Mesodermal cell (in vitro differentiated cells): ENCODE measurements around the gene MYO18B.

Source experiments
- H3K27ac ChIP-seq: 2 replicates; pipeline ENCODE4 v1.7.0; 2013; ENCODE audit warnings: mild to moderate bottlenecking, low read depth, low read length, moderate library complexity; ENCODE audit not compliant: severe bottlenecking
- H3K36me3 ChIP-seq: 2 replicates; pipeline ENCODE4 v1.7.1; 2013; ENCODE audit warnings: mild to moderate bottlenecking, low read length, moderate library complexity; ENCODE audit not compliant: control insufficient read depth, insufficient read depth
- H3K4me1 ChIP-seq: one replicate; pipeline ENCODE4 v1.7.1; 2013; ENCODE audit warnings: mild to moderate bottlenecking, low read length; ENCODE audit not compliant: insufficient read depth, control insufficient read depth, poor library complexity, severe bottlenecking
- H3K4me3 ChIP-seq: 2 replicates; pipeline ENCODE4 v1.7.0; 2013; ENCODE audit warnings: low read length, control low read depth, mild to moderate bottlenecking; ENCODE audit not compliant: insufficient read depth, poor library complexity, severe bottlenecking; ENCODE audit errors: extremely low read depth
- H3K9me3 ChIP-seq: 2 replicates; pipeline ENCODE4 v1.7.1; 2013; ENCODE audit warnings: mild to moderate bottlenecking, low read length, moderate library complexity; ENCODE audit not compliant: control insufficient read depth
- WGBS, 2 experiments: methylation state at CpG; one replicate each; pipeline ENCODE4 v1.1.5; 2013; ENCODE audit warnings: missing lambda C conversion rate in 2 of 2; ENCODE audit not compliant: insufficient coverage in 2 of 2; 5-methylcytosine and 5-hydroxymethylcytosine counted together

MYO18B gene

DNA sequence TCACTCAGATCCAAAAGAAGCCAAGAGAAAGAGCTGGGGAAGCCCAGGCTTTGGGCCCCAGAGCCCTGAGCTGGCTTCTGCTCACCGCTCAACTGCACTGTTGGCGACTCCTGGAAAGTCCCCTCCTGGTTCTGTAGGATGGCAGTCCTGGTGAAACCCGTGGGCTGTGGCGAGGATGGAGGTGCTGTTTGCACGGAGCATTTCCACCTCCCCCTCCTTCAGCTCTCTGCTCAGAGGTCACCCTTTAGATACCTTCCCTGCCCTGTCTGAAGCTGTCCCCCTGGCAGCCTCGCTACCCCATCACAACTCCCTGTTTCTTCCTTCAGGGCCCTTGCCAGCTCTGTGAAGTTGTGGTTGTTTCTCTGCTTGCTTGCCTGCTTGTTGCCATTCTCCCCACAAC is 97.8 kb downstream of the MYO18B start:
- H3K27ac ChIP-seq = no peak overlapping the region
- no peaks in the 10 kb centered on the region for H3K9me3 ChIP-seq
- H3K36me3 ChIP-seq = no peaks in the 10 kb centered on the region
- WGBS, 2 experiments = 89 to 93% methylated on average over 6 of the region's 6 CpGs
- no peaks in the 10 kb centered on the region for H3K4me1 ChIP-seq
- no peak overlapping the region for H3K4me3 ChIP-seq

DNA sequence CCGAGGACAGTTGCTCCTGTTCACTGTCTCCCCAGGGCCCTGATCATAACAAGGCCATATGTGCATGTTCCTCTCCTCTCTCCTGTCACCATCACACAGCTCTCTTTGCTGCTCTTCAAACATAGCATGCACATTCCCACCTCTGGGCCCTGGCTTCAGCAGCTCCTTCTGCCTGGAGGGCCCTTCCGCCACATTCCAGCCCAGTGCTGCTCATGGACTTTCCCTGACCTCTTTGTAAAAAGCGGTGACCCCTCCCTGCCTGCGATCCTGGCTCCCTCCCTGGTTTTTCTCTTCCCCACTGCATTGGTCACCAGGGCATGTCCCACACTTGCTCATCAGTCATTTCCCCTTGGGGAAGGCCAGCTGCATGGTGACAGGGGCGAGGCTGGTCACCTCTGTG is 98.2 kb downstream of the MYO18B start:
- Histone ChIP-seq H3K9me3 (no peaks in the 10 kb centered on the region), H3K27ac (no peak overlapping the region), H3K4me1 (no peaks in the 10 kb centered on the region), H3K36me3 (no peaks in the 10 kb centered on the region), H3K4me3 (no peak overlapping the region)
- WGBS, 2 experiments = 78 to 83% methylated on average over 4 to 5 of the region's 5 CpGs

DNA sequence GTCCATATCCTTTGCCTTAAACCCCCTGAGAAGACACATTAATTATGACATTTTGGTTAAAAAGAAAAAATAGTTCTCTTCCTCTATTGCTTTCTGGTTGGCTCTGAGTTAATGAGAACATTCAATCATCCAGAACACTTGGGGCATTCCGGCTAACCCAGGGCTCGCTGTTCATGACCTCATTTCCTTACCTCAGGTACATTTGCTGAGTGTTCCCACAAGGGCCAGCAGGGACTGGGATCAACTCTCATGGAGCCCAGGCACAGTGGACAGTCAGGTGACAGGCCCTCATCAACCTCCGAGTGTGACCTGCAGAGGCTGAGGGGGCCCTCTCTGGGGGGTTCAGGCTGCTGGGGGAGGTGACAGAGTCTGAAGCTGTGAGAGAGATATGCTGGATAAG is 98.9 kb downstream of the MYO18B start:
- Histone ChIP-seq H3K36me3 (no peaks in the 10 kb centered on the region), H3K4me3 (no peak overlapping the region), H3K27ac (no peak overlapping the region), H3K9me3 (no peaks in the 10 kb centered on the region), H3K4me1 (no peaks in the 10 kb centered on the region)
- WGBS, 2 experiments = 93% methylated on average over 2 to 3 of the region's 3 CpGs

DNA sequence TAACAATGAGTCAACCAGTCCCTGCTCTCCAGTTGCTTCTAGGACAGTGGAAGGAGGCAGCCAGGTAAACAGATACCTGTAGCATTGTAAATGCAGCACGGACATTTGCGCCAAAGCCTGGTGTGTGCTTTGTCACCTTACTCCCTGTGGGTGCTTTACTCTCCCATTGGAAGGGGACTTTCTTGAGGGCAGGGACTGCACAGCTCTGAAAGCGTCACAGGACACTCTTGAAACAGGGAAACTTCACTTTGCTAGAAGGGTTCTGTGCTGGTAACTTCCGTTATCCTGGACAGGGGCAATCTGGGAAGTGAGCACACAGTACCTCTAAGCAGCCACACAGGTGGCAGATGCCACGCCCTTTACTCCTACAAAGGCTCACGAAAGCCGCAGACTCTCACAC is 99.8 kb downstream of the MYO18B start:
- Histone ChIP-seq H3K36me3 (no peaks in the 10 kb centered on the region), H3K4me3 (no peak overlapping the region), H3K9me3 (no peaks in the 10 kb centered on the region), H3K27ac (no peak overlapping the region), H3K4me1 (no peaks in the 10 kb centered on the region)
- WGBS, 2 experiments = 91 to 97% methylated on average over 6 to 7 of the region's 7 CpGs

DNA sequence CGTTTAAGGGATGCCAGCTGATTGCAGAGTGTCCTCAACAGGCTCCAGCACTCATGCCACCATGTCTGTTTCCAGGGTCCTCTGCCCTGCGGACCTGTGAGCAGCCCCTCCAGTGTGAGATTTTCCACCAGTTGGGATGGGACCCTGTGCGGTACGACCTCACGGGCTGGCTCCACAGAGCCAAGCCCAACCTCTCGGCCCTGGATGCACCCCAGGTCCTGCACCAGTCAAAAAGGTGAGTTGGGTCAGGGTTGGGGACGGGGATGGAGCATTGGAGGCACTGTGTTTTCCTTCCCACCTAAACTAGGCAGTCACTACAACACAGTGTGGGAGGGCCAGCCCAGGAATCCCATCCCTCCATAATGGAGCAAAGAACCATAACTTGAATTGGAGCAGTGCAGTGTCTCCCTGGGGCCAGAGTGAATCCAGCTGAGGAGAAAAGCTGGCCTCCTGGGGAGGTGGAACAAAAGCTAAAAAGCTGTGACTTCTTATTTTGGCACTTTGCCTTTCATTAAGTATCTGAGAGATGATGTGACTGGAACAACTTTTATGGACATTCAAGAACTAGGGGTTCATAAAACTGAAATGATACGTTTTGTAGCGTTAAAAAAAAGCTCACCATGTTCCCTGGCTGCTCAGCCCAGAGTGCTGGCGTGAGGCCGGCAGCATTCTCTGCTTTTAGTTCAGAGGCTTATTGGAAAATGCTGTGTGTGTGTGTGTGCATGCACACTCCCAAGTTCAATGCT is 101.8 kb downstream of the MYO18B start:
- Histone ChIP-seq H3K27ac (no peak overlapping the region), H3K9me3 (no peaks in the 10 kb centered on the region), H3K36me3 (no peaks in the 10 kb centered on the region), H3K4me3 (no peak overlapping the region), H3K4me1 (no peaks in the 10 kb centered on the region)
- 89 to 95% methylated on average over 10 to 11 of the region's 11 CpGs for WGBS, 2 experiments

DNA sequence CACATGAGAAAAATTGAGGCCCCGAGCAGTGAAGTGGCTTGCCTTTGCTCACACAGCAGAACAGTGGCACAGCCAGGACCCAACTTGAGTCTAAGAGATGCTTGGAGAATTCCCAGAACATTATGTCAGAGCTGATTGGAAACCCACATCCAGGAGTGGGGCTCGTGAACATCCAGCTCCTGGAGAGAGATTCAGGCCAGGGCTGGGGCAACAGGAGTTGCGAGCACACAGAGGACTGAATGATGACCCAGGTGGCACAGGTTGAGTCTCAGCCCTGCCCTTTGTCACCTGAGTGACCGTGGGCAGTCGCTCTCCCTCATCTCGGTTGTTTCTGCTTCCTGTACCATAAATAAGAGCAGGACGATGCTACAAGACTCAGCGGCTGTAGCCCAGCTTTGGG is 102.6 kb downstream of the MYO18B start:
- 93 to 96% methylated on average over 8 of the region's 8 CpGs for WGBS, 2 experiments
- Histone ChIP-seq H3K36me3 (no peaks in the 10 kb centered on the region), H3K9me3 (no peaks in the 10 kb centered on the region), H3K4me1 (no peaks in the 10 kb centered on the region), H3K27ac (no peak overlapping the region), H3K4me3 (no peak overlapping the region)

DNA sequence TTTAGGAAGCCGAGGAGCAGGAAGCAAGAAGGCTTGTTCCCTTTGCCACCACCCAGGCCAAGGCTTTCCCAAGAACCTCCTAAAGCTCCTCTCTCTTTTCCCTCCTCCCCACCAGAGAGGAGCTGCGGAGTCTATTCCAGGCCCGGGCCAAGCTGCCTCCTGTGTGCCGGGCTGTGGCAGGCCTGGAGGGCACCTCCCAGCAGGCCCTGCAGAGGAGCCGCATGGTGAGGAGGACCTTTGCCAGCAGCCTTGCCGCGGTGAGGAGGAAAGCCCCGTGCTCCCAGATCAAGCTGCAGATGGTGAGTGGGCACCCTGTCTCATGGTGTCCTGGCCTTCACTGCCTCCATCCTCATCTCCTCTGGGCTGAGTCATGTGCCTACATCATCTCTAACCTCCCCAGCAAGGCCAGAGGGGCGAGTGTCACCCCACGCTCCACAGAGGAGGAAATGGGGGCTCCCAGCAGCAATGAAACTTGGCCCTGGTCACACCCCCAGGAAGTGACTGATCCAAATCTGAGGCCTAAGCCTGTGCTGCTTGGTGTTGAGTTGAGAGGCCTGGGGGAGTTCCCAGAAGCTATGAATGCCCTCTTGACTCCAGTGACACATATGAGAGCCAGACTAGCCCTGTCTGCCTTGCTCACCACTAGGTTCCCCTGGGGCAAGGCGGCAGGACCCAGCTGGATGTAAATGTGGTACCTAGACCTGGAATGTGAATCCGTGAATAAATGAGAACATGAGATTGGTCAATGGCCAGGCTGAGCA is 104.2 kb downstream of the MYO18B start:
- H3K4me1 ChIP-seq = no peaks in the 10 kb centered on the region
- 84 to 95% methylated on average over 8 to 9 of the region's 12 CpGs for WGBS, 2 experiments
- H3K9me3 ChIP-seq = no peaks in the 10 kb centered on the region
- no peak overlapping the region for H3K4me3 ChIP-seq
- no peak overlapping the region for H3K27ac ChIP-seq
- no peaks in the 10 kb centered on the region for H3K36me3 ChIP-seq

DNA sequence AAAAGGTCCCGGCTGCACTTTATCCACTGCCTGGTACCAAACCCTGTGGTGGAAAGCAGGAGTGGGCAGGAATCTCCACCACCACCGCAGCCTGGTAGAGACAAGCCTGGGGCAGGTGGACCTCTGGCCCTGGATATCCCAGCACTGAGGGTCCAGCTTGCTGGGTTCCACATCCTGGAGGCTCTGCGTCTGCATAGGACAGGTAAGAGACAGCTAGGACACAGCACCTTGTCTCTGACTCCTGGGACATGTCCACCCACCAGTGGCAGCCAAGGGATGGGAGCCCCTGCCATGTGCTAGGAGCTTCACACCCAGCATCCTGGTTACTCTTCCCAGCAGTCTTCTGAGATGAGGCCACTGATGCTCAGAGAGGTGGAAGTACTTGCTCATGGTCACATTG is 105.5 kb downstream of the MYO18B start:
- no peak overlapping the region for H3K4me3 ChIP-seq
- H3K36me3 ChIP-seq = no peaks in the 10 kb centered on the region
- no peaks in the 10 kb centered on the region for H3K9me3 ChIP-seq
- WGBS, 2 experiments = 90 to 97% methylated on average over 3 of the region's 3 CpGs
- H3K4me1 ChIP-seq = no peaks in the 10 kb centered on the region
- H3K27ac ChIP-seq = no peak overlapping the region

DNA sequence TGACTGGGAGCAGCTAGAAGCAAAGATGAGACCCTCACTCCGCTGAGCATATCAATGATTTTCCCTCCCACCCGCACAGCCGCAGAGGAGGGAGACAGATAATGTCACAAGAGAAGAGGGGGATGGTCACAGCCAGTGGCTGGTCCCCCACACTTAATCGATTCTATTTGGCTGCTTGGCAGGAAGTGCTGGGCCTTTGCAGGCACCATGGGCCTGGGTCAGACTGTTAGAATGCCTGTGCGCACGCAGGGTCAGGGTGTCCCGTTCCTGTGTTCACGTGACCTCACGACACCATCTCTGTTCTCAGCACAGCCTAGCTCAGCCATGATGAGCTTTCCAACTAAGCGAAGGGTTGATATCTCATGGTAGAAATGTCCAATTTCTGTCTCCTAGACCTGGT is 107.0 kb downstream of the MYO18B start:
- Histone ChIP-seq H3K27ac (no peak overlapping the region), H3K9me3 (no peaks in the 10 kb centered on the region), H3K4me3 (no peak overlapping the region), H3K36me3 (no peaks in the 10 kb centered on the region), H3K4me1 (peaks cover 2% of the 10 kb centered on the region)
- 91 to 97% methylated on average over 5 to 10 of the region's 10 CpGs for WGBS, 2 experiments

DNA sequence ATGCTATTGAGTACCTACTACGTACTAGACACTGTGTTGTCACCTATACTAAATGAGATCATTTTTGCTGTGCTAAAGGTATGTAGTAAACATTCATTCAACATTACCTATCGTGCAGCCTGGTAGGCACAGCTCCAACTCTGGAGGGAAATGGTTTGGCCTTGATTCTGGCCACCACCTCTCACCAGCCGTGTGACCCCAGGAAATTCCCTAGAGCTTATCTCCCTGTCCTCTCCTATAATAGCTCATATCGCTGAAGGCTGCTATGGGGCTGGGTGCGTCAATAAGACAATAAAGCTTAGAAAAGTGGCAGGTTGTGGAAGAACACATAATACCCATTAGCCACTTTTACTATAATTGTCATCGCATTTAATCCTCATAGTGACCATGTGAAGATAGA is 107.5 kb downstream of the MYO18B start:
- Histone ChIP-seq H3K36me3 (no peaks in the 10 kb centered on the region), H3K27ac (no peak overlapping the region), H3K4me1 (peaks cover 2% of the 10 kb centered on the region), H3K4me3 (no peak overlapping the region), H3K9me3 (no peaks in the 10 kb centered on the region)
- 100% methylated on average over 1 of the region's 6 CpGs; no CpG with 5 or more reads in 1 of the 2 experiments for WGBS, 2 experiments

DNA sequence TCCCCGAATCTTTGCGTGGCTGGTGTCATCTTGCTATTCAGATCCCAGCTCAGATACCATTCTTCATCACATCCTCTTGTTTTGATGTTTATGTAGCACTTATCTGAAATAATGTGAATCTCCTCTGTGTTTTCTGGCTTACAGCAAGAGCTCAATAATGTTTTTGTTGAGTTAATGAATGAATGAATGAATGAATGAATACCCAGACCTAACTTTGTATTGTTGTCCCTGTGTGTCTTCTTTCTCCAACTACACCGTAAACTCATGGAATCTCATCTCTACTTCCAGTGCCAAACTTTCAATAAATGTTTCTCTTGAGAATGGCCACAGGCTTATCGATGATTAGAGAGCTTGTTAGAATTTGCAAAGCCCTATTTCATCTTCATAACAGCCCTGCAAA is 110.2 kb downstream of the MYO18B start:
- 50 to 100% methylated on average over 1 to 2 of the region's 4 CpGs for WGBS, 2 experiments
- H3K36me3 ChIP-seq = no peaks in the 10 kb centered on the region
- peaks cover 2% of the 10 kb centered on the region for H3K4me1 ChIP-seq
- H3K4me3 ChIP-seq = no peak overlapping the region
- H3K9me3 ChIP-seq = no peaks in the 10 kb centered on the region
- no peak overlapping the region for H3K27ac ChIP-seq
